GM12878 (cell line): ENCODE data around the gene KCND2. TPM values are rescaled to one million over a fixed set of nuclear protein-coding genes. Genes with fewer than 3 reads are reported as not detected.

Experiments
- polyA plus RNA-seq, 11 experiments: library from polyadenylated mRNA; depleted of rRNA in 4 of 11; unstranded in 6 of 11; stranded (reverse) in 5 of 11; fragments of >200 nt; fragmentation: Nextera tagmentation in 4 of 11; fragmentation: Illumina TruSeq in 1 of 11; extraction: Ambion mirVana in 4 of 11; extraction: Trizol in 1 of 11; gene quantifications; 1 replicate in 1 of 11; 2 replicates in 10 of 11; pipeline versions ENCODE4 v1.2.1 to v1.2.3, GENCODE V29; 2011 to 2016; ENCODE audit warnings: inconsistent platforms in 2 of 11, missing spikeins in 2 of 11, low read depth in 1 of 11
- total RNA-seq, 4 experiments: library from RNA; depleted of rRNA in 3 of 4; stranded (reverse); fragments of >200 nt in 3 of 4; fragmentation: Illumina TruSeq in 1 of 4; extraction: Trizol in 1 of 4; gene quantifications; 2 replicates each; pipeline versions ENCODE4 v1.2.1 to v1.2.3, GENCODE V29; 2013 to 2021
- TF ChIP-seq, protein P1 (sequence below): IDR thresholded peaks from 2 replicates; pipeline ENCODE4 v1.6.1; 2012; ENCODE audit warnings: improper control_type of control experiment, low read depth, low read length; ENCODE audit not compliant: insufficient replicate concordance
- TF ChIP-seq, protein P2 (sequence below): fragments of 450-650 bp; IDR thresholded peaks from 2 replicates; pipeline ENCODE4 v1.6.1; 2017; ENCODE audit warnings: mild to moderate bottlenecking, moderate library complexity

KCND2 gene
- total and polyA plus RNA-seq, 10 of the 15 experiments (the other 5 are each of a cell fraction or from before 2014, with no cell fraction given), result 3.6 to 22.3 (median 6.3) TPM

DNA sequence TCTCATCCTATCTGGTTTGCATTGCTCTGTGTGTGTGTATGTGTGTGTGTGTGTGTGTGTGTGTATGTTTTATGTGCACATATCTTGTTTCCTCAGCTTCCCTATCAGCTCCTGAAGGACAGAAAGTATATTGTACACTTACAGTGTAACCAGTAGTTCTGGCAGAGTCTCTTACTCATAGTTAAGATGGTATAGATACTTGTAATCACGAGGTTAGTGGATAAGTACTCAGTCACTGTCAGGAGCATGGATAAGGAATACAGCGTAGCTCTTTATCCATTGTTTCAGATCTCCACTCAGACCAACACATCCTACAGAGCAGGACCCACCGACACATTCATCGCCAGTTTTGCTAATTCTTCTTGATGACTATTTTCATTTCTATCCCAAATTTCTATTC is 309.9 kb downstream of the KCND2 start (continued):
- TF ChIP-seq, protein P1, sequence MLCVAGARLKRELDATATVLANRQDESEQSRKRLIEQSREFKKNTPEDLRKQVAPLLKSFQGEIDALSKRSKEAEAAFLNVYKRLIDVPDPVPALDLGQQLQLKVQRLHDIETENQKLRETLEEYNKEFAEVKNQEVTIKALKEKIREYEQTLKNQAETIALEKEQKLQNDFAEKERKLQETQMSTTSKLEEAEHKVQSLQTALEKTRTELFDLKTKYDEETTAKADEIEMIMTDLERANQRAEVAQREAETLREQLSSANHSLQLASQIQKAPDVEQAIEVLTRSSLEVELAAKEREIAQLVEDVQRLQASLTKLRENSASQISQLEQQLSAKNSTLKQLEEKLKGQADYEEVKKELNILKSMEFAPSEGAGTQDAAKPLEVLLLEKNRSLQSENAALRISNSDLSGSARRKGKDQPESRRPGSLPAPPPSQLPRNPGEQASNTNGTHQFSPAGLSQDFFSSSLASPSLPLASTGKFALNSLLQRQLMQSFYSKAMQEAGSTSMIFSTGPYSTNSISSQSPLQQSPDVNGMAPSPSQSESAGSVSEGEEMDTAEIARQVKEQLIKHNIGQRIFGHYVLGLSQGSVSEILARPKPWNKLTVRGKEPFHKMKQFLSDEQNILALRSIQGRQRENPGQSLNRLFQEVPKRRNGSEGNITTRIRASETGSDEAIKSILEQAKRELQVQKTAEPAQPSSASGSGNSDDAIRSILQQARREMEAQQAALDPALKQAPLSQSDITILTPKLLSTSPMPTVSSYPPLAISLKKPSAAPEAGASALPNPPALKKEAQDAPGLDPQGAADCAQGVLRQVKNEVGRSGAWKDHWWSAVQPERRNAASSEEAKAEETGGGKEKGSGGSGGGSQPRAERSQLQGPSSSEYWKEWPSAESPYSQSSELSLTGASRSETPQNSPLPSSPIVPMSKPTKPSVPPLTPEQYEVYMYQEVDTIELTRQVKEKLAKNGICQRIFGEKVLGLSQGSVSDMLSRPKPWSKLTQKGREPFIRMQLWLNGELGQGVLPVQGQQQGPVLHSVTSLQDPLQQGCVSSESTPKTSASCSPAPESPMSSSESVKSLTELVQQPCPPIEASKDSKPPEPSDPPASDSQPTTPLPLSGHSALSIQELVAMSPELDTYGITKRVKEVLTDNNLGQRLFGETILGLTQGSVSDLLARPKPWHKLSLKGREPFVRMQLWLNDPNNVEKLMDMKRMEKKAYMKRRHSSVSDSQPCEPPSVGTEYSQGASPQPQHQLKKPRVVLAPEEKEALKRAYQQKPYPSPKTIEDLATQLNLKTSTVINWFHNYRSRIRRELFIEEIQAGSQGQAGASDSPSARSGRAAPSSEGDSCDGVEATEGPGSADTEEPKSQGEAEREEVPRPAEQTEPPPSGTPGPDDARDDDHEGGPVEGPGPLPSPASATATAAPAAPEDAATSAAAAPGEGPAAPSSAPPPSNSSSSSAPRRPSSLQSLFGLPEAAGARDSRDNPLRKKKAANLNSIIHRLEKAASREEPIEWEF, result no peak
- TF ChIP-seq, protein P2, sequence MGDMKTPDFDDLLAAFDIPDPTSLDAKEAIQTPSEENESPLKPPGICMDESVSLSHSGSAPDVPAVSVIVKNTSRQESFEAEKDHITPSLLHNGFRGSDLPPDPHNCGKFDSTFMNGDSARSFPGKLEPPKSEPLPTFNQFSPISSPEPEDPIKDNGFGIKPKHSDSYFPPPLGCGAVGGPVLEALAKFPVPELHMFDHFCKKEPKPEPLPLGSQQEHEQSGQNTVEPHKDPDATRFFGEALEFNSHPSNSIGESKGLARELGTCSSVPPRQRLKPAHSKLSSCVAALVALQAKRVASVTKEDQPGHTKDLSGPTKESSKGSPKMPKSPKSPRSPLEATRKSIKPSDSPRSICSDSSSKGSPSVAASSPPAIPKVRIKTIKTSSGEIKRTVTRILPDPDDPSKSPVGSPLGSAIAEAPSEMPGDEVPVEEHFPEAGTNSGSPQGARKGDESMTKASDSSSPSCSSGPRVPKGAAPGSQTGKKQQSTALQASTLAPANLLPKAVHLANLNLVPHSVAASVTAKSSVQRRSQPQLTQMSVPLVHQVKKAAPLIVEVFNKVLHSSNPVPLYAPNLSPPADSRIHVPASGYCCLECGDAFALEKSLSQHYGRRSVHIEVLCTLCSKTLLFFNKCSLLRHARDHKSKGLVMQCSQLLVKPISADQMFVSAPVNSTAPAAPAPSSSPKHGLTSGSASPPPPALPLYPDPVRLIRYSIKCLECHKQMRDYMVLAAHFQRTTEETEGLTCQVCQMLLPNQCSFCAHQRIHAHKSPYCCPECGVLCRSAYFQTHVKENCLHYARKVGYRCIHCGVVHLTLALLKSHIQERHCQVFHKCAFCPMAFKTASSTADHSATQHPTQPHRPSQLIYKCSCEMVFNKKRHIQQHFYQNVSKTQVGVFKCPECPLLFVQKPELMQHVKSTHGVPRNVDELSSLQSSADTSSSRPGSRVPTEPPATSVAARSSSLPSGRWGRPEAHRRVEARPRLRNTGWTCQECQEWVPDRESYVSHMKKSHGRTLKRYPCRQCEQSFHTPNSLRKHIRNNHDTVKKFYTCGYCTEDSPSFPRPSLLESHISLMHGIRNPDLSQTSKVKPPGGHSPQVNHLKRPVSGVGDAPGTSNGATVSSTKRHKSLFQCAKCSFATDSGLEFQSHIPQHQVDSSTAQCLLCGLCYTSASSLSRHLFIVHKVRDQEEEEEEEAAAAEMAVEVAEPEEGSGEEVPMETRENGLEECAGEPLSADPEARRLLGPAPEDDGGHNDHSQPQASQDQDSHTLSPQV, result no peak
- TF ChIP-seq, all 136 proteins: peak for 0
